ENCODE data around the gene DPYD. TPM values are rescaled to one million over a fixed set of nuclear protein-coding genes. Genes with fewer than 3 reads are reported as not detected.

The DPYD gene
- total and polyA plus RNA-seq, 9 of the 15 experiments (the other 6 are each of a cell fraction or from before 2014, with no cell fraction given), result 0.03 to 0.25 (median 0.08) TPM; not detected in 2

GRCh38 chr1:97502360-97502759, 418.5 kb downstream of the DPYD start:
- ATAC-seq, result no peak
- in situ Hi-C loops (cut with MboI), result no loop called here

More at GRCh38 chr1:97502360-97502759, 418.5 kb downstream of the DPYD start:
- TF ChIP-seq DACH1 (IDR thresholded peaks at IDR 0.05; ENCODE audit: partially characterized antibody) (no peak), SREBF2 (CRISPR knock-in tag; IDR thresholded peaks at IDR 0.05) (no peak), HNRNPLL (IDR thresholded peaks at IDR 0.05; ENCODE audit: low read depth, low read length, poor library complexity, severe bottlenecking) (no peak), ZBTB17 (CRISPR knock-in tag; IDR thresholded peaks at IDR 0.05) (no peak), SMAD3 (CRISPR knock-in tag; conservative IDR thresholded peaks at IDR 0.05) (no peak), NR3C1 (CRISPR knock-in tag; IDR thresholded peaks at IDR 0.05) (no peak), UBTF (IDR thresholded peaks at IDR 0.05; ENCODE audit: borderline replicate concordance in 1 of 2, low read depth in 2 of 2, low read length in 2 of 2) (no peak), JUN (IDR thresholded peaks at IDR 0.05; ENCODE audit: borderline replicate concordance, low read depth, low read length) (no peak), JUN (CRISPR knock-in tag; IDR thresholded peaks at IDR 0.05; ENCODE audit: borderline replicate concordance) (no peak), CBX2 (IDR thresholded peaks at IDR 0.05; ENCODE audit: insufficient read depth, low read length, poor library complexity, severe bottlenecking) (no peak), SMARCA4 (IDR thresholded peaks at IDR 0.05) (no peak)
- TF ChIP-seq, protein P1, sequence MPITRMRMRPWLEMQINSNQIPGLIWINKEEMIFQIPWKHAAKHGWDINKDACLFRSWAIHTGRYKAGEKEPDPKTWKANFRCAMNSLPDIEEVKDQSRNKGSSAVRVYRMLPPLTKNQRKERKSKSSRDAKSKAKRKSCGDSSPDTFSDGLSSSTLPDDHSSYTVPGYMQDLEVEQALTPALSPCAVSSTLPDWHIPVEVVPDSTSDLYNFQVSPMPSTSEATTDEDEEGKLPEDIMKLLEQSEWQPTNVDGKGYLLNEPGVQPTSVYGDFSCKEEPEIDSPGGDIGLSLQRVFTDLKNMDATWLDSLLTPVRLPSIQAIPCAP (CRISPR knock-in tag; IDR thresholded peaks at IDR 0.05; ENCODE audit: borderline replicate concordance), result no peak
- TF ChIP-seq, protein P2, sequence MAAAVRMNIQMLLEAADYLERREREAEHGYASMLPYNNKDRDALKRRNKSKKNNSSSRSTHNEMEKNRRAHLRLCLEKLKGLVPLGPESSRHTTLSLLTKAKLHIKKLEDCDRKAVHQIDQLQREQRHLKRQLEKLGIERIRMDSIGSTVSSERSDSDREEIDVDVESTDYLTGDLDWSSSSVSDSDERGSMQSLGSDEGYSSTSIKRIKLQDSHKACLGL (CRISPR knock-in tag; IDR thresholded peaks at IDR 0.05; ENCODE audit: borderline replicate concordance, poor library complexity, severe bottlenecking), result no peak
- no peak overlapping the region for H3K9ac ChIP-seq (ENCODE audit: insufficient read depth in 1 of 2, low read depth in 2 of 2, low read length in 2 of 2)
- H2AFZ ChIP-seq (ENCODE audit: low read depth, low read length), result no peak overlapping the region
- POLR2A ChIA-PET, result no interaction called here
- no peaks in the 10 kb centered on the region for H3K4me1 ChIP-seq (replicated peaks in 1 of 2; ENCODE audit: control insufficient read depth in 2 of 2, insufficient read depth in 2 of 2, low read length in 2 of 2)
- no peak for FAIRE-seq
- H3K9me3 ChIP-seq (replicated peaks; ENCODE audit: control insufficient read depth, insufficient read depth, low read depth, low read length), result no peaks in the 10 kb centered on the region
- CTCF ChIA-PET (ENCODE audit: low intra/inter-chr PET ratio), result no interaction called here
- no peaks in the 10 kb centered on the region for H3K27me3 ChIP-seq (ENCODE audit: control insufficient read depth in 2 of 2, insufficient read depth in 2 of 2, low read length in 2 of 2)
- H3K36me3 ChIP-seq (ENCODE audit: control insufficient read depth, insufficient read depth, low read length), result no peaks in the 10 kb centered on the region
- intact Hi-C loops (cut with micrococcal nuclease), result no loop called here
- H3K79me2 ChIP-seq (ENCODE audit: control insufficient read depth, insufficient read depth, low read length), result no peaks in the 10 kb centered on the region
- H3K9me1 ChIP-seq (ENCODE audit: control insufficient read depth, insufficient read depth, low read length), result no peaks in the 10 kb centered on the region
- H3K4me2 ChIP-seq (ENCODE audit: insufficient read depth, low read length), result no peak overlapping the region
- H4K20me1 ChIP-seq (replicated peaks; ENCODE audit: control insufficient read depth, insufficient read depth, low read length), result no peaks in the 10 kb centered on the region
- no peak for DNase-seq (ENCODE audit: extremely low read depth in 1 of 4, low spot score in 3 of 4)
- no TSS peak for BruUV-seq (replicated peaks)
- no peak overlapping the region for H3K27ac ChIP-seq (ENCODE audit: extremely low read depth, low read depth, low read length)
- WGBS (ENCODE audit: insufficient coverage, low coverage, missing lambda C conversion rate), result 0% methylated on average over 4 of the region's 4 CpGs
- no peak overlapping the region for H3K4me3 ChIP-seq
